EH (cell line): ENCODE measurements around the gene EPHA3.

Experiments
- DNase-seq: peaks from one replicate; pipeline ENCODE4 v3.0.0-alpha.2; 2015; ENCODE audit warnings: low read depth

EPHA3 gene

DNA sequence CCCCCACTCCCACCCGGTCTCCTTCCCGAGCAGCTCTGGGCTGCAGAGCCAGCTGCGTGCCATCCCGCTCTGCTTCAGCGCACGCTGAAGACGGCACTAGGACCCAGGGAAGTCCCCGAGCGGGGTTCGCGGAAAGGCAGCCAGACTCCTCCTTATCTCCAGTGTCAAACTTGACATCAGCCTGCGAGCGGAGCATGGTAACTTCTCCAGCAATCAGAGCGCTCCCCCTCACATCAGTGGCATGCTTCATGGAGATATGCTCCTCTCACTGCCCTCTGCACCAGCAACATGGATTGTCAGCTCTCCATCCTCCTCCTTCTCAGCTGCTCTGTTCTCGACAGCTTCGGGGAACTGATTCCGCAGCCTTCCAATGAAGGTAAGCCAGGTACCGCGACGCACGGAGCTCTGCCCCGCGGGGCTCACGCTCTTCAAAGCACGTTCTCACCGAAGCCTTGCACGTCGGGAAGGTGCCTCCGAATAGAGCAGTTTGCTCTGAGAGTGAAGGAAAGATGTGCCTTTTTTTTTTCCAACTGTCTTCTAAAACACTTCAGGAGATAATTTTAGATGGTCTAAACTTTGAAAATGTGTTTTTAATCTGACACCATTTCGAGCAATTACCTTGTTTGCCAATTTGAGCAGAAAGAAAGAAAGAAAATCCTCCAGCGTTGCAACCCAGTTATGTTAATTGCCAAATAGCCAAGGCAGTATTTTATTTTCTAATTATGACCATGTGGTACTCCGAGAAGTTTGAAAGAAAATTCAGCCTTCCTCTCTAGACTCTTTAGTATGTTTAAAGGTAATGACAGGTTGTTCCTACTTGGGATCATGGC, at the start of gene EPHA3:
TSS of gene EPHA3 (plus strand) at position 161 of the 830 bp plus-strand sequence. CDS start at position 289, 128 bp downstream.
- DNase-seq, result peak; percentile 64

DNA sequence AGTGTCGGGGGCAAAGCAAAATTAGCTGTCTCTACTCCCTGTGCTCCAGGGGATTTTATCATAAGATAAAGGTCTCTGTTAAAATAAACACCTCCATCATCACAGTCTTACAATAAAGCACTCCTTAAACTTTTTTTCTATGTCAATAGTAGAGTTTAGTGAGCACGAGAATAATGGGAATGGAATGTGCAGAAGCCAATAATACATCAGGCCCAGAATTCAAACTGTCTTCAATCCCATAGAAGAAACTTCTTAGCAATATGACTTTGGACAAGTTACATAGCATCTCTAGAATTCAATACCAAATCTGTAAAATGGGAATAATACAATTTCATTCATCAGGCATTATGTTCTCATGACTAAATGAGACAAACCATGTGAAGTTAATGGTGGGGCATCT, 49.0 kb upstream of the EPHA3 start:
- DNase-seq, result peak; percentile 4

DNA sequence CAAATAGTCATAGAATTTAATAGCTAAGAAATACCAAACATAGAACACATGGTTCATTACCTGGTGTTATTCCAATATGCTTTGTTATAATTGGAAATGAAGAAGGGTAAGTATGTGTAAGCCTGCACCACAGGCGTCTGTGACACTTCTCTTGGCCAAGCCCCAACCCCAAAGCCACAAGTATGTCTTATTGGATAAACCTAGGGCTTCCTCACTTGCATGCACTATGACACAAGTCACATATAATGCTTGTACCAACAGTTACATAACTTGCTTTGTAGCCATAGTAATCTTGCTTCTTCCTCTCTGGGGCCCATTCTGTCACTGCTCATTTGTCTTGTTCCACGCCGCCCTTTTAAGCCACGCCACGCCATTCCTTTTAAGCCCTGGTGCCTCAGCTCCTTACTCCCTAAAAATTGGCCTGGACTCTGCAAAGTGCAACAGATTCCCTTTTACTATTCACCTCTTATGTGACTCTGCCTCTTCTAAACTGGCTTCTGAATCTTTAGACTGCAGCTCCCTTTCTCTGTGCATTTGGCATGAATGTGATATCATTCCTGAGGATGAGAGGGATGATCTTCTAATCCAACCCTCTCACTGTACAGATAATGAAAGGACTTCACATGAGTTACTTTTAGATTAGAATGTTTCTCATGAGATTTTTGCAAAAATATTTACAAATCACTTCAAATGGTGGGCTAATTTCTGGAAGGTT, 48.1 kb upstream of the EPHA3 start:
- peak; percentile 72 for DNase-seq

DNA sequence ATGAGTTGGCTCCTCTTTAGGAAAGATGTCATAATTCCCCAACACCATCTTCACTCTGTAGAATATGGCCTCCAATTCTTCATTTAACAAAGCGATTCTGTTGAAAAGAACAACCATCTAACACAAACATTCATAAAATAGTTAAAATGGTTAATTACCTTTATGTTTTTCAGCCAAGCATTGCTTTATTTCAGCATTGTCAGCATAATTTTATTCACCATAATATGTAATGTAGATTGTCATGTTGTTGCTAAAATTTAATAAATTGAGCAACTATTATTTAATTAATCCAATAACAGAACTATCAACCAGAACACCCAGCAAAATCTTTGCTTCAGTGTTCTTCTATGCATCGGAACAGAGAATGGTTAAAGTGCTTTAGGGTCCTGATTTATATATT, 46.2 kb upstream of the EPHA3 start:
- no peak for DNase-seq

DNA sequence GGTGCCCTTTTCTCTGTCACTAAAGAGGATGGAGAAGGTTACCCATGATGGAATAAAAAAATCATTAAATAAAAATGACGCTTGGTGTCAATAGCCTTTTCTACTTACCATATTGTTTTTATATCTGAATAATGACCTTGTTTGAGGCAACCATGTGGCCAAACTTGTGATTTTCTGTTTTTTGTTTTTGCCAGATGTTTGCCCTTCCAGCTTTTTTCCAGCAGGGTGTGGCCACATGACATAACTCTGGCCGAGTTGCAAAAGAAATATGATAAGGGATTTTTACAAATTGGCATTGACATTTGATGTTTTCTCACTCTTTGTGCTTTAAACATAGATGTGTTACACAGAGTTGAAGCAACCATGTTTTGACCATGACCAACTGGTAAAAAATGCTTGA, 39.7 kb upstream of the EPHA3 start:
- DNase-seq, result no peak

DNA sequence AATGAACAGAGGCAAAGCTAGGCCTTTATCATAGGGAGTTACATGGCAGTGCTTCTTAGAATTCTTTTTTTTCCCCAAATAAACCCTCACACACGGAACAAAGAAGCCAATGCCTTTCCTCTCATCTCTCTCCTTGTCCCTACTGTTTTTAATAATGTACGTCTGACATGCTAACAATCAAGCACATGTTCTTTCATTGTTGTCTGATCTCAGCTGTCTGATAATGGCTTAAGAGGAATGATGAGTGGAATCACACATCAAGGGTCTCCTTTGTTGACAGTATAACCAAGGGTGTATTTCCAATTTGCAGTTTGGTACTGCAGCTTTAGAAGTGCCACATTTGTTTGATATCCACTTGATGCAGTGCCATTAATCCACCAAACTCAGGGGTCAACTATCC, 34.8 kb upstream of the EPHA3 start:
- DNase-seq, result no peak

DNA sequence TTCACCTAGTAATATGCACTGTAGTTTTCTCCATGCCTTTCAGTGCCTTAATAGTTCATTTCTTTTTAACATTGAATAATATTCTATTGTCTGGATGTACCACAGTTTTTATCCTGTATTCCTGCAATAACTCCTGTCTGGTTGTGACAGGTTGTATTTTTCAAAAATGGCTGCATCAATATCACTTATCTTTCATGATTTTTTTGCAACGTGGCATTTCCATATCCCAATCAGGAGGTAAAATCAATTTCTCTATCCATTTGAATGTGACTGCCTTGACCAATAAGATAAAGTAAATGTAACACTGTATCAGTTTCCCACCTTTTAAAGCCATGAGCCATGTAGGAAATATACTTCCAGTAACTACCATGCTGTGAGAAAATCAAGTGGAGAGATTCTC, 27.5 kb upstream of the EPHA3 start:
- no peak for DNase-seq

DNA sequence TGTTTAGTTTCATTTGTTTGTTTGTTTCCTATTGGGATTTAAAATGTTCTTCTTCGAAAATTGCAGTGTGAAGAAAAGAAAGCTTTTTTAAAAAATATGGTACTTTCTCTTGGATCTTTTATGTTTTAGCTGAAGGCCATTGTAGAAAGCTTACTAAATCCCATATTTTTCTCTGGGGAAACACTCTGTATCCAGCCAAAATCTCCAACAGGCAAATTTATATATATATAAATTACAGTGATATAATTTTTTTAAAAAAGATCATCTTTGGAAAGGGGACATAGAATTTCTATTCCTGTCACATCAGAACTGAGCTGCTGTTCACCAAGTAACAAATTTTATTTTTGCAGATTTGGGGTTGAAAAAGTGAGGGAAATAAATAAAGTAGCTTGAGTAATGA, 19.6 kb upstream of the EPHA3 start:
- no peak for DNase-seq

DNA sequence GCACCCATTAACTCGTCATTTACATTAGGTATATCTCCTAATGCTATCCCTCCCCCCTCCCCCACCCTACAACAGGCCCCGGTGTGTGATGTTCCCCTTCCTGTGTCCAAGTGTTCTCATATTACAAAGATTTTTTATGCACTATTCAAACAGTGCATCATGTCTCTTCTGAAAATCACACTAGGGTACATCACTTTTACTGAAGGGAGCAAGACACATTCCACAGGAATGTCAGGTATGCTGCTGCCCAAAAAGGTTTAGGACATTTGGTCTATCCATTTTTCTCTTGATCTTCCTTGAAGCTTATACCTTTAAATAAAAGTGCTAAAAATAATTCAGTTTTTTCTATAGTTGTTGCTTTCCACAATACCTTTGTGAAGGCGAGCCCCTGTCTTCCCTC, 9.2 kb upstream of the EPHA3 start:
- peak; percentile 2 for DNase-seq

DNA sequence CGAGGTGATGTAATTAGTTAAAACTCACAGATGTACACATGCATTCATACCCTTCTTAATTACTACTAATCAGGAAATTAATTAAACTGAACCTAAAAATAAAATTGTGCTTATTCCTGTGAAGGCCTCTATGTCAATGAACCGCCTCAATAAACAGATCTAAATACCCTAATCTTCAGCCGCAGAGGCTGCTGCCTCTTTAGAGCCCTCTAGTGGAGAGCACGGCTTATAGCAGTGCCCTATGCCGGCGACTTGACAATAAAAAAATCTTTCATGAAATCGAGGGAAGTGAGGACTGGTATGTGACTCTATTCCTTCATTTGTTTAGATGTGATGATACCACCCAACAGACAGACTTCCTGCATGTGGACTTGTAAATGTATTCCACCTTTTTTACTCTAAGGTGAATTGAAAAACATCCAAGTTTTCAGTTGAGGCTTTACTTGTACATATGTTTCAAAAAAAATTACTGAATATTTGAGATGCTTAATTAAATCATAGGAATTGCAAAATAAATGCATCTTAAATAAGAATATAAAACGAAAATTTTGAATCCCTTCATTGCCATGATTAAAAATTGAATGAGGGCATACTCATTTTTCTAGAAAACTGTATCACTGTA, 8.3 kb upstream of the EPHA3 start:
- peak; percentile 66 for DNase-seq

DNA sequence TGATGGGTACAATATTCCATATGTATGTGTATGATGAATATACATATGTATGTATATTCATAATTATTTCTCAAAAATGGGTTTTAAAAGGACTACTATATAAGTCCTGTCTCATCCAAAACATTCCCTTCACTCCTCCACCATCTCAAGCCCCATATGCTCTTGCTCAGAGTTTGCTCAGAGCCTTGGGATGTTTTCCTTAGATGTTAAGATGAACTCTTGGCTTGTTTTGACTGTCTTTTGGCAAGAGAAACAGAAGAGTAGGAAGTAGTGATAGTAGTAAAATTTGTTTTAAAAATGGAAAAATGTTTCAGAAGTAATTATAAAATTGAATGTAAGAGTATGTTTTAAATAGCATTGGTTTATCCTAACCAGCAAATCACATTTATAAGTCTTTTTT, 6.2 kb upstream of the EPHA3 start:
- peak; percentile 1 for DNase-seq

DNA sequence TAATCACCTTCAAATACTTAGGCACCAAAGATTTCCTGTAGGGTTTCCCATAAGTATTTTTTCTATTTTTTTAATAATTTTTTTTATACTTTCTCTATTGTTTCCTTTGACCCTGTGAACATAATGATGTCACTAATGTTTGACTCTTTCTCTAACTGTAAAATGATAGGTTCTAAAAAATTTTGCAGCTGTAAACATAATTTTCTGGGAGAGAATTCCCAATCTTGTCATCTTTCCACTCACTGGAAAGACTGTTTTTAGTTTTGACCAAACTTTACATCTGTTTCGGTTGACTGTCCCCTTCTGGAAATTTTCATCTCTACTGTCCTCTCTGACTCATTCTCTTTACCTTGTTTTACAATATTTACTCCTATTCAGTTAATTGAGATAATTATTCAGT, 5.5 kb upstream of the EPHA3 start:
- DNase-seq, result no peak

DNA sequence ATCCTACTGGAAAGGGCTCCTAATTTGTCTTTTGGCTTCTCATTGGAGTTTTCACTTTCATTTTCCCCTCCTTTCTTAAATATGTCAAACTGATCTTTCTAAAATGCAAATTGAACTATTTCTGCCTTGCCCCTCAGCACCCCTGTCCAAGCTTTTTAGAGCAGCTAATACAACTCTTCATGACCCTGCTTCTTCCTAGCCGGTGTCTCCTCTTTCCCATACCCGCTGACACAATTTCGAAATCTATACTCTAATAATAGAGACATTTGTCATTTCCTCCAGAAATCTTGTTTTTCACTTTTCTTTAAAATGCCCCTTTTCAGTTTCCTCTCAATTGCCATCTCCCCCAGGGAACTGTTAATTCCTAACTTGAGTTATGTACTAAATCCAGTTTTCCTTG, 2.9 kb upstream of the EPHA3 start:
- DNase-seq, result no peak

DNA sequence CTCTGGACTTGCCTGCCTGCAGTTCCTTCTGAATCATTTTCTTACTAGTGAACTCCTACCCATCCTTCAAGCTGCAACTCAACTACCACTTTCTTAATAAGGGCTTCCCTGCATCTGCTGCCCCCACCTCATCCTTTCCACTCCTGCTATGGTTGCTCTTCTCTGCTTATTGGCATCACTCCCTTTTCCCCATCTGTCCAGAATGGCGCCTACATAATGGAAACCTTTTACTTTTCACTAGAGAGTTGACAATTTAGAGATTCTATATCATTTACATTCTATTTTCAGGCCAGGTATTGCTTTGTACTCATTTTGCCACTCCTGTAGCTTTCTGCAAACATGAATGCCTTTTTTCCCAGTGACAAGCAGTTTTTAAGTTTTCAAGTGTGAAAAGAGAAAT, 1.9 kb upstream of the EPHA3 start:
- DNase-seq, result no peak

DNA sequence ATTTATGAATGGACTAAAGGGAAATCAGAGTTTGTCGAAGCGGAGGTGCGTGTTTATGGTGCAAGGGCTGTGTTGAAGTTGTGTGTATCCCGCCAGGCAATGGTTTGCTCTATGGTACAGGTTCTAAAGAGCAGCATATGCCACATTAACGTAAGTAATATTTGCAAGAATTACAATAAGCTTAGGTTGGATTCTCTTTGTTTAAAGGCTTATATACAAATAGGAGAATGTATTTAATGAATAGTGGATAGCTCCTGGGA, 800 bp downstream of the EPHA3 start:
- no peak for DNase-seq

DNA sequence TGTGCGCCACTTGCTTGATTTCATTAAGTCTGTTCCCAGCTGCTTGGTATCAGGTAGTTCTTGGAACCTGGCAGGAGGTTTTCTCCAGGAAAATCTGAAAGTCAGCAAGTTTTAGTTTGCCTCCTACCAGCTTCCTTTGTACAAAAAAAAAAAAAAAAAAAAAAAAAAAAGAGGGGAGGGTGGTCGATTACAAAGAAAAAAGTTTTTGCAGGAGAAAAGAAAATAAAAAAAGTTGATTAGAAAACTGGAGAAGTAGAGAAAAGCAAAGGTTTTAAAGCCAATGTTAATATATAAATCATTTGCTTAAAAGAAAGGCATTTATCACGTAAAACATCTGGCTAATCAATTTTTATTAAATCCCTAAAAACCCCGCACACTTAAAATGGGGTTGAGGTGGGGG, 5.9 kb downstream of the EPHA3 start:
- no peak for DNase-seq

DNA sequence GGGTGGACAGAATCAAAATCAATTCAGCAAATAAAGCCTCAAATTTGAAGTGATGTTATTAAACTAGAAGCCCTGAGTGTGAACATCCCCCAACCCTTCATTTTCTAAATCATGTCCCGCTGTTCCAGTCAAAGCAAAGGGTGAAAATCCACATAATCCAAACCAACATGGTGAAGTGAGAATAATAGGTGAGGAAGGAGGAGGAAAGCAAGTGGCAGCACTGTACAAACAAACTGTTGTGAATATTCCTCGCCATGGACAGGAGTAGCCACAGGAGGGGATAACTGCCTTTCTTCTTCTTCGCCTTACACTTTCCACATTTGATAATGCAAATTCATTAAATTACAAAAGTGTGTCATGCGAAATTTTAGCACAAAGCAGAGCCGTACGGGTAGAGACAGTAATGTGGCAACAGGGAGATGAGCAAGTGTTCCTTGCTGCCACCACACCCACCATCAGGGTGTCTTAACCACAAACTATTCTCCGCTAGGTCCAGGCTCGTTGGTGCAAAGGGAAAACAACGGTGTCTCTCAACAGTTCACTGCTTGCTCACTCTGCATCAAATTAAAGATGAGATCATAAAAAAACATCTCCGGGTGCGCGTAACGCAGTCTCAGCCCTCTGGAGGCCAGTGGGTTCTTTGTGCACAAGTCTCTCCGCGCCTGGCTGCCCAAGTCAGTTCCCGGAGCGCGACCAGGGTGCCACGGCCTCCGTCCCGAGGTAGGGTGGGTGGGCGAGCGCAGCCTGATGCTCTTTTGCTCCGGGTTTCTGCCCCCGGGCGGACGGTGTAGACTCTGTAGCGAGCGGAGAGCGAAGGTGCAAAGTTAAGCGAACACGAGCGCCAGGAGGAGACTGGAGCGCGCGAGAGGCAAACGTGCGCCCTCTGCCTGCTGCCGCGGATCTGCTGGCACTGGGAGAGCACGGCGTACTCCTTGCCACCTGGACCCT, 6.7 kb downstream of the EPHA3 start:
- DNase-seq, result peak; percentile 45

DNA sequence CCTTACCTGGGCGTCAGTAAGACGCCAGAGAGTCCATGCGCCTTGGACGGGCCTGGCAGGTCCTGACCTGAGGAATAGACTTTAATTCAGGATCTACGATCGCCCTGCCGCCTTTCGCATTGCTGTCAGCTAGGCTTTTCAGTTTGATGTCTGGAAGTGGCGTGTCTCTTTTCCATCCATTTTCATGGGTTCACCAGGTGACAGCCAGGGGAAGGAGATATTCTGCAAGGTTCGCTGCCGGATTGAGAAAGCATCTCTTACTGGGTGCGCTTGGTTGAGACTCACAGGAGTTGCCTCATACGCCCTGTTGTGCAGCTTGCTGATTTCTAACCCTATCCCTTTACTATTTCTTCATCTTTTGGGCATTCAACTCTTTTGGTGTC, 7.4 kb downstream of the EPHA3 start:
- DNase-seq, result no peak

DNA sequence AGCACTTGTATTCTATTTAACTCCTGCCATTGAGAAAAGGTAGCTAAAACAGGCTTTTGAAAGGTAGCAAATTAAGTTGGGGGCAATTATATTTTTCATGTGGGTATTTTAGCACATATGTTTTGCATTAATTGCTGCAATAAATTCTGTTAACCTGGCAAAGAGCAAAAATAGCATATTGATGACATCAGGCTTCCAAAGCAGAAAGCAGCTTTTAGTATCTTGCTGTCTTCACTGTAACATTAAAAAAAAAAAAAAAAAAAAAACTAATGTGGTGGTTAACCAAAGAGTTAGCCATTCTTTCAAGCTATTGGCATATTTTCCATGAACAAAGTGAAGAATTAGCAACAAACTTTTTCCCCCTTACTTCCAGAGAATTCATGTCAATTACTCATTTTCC, 9.1 kb downstream of the EPHA3 start:
- DNase-seq, result no peak

DNA sequence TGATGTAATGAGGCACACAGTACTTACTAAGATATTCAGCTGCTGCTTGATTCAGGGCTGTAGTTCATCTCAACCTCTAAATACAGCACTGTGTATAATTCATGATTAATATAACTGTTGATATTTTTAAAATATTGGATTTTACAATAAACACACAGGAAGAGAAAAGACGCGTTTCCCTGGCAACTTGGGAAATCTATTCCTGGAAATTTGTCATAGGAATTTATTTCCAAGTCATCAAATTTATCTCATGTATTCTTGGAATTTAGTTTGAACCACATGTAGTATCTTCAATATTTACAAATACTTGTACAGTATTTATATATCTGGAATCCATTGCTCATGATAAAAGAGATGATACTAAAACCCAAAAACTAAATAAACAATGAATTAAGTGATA, 30.6 kb downstream of the EPHA3 start:
- DNase-seq, result no peak

DNA sequence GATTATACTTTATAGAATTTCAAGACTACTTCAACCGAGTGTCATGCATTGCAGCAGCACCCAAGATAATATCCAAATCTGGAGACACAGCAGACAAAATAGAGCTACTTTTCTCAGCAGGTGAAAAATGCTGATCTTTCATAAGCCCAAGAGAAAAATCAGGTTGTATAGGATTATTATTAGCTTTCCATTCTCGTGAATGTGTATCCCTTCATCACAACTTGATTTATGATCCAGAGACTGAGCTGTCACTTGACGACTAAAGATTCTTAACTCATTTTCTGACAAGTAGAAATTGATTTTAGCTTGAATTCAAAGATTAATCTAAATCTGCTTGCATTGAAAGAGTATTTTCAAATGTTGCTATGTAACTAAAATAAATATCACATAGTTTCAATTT, 32.4 kb downstream of the EPHA3 start:
- DNase-seq, result no peak

DNA sequence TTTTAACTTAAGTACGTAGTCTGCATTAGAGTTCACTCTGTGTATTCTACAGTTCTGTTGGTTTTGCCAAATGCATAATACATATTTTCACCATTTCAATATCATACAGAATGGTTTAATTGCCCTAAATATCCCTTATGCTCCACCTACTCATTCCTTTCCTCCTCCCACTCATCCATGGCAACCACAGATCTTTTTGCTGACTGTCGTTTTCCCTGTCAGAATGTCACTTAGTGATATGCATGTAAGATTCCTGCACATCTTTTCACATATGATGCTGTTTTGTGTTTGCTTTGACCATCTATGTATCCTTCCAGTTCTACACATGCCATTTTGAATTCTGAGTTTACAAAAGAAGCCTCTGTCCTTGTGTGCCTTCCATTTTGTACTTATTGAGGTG, 36.7 kb downstream of the EPHA3 start:
- no peak for DNase-seq
